ENCODE data around the gene HECW1.

DNA sequence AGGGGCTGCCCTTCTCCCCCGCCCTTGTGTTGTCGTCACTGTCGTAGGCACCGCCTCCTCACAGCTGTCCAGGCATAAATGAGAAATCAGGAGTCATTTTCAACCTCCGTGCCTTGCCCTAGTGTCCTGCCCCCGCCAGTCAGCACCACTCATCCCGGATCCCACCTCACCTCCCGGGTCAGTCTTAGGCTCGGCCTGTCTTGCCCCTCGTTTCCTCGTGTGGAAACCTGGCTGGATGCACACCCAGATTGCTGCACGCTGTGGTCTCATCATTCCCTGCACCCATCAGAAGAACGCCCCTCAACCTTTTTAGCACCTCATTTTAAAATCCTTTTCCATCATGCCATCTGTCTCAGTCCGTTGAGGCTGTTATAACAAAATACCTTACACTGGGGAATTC is 213.1 kb downstream of the HECW1 start:
- TF ChIP-seq POLR2AphosphoS5 (IDR thresholded peaks at IDR 0.05; ENCODE audit: low read depth, low read length) (no peak), TAF1 (IDR thresholded peaks at IDR 0.05; ENCODE audit: borderline replicate concordance, insufficient read depth, low read length) (no peak)
